Astrocyte (in vitro differentiated cells and primary cell): Measurements from ENCODE around the gene PCDHGB4. TPM values are rescaled to one million over a fixed set of nuclear protein-coding genes. Genes with fewer than 3 reads are reported as not detected.

Experiments
- DNase-seq: peaks from one replicate; pipeline ENCODE4 v3.0.0-alpha.2; 2010; ENCODE audit warnings: low read depth
- FAIRE-seq: peaks from 2 replicates; lab custom pipeline; 2011; peaks lifted over from hg19 to GRCh38; lab: Jason Lieb, UNC
- H2AFZ ChIP-seq: 2 replicates; pipeline ENCODE4 v1.6.0; 2012; ENCODE audit warnings: low read depth, low read length, inconsistent platforms
- H3K27ac ChIP-seq: 2 replicates; pipeline ENCODE4 v1.5.1; 2011; ENCODE audit warnings: low read depth, low read length, inconsistent platforms
- H3K27me3 ChIP-seq: 2 replicates; pipeline ENCODE4 v1.6.0; 2011; ENCODE audit warnings: low read length, inconsistent platforms; ENCODE audit not compliant: insufficient read depth
- H3K36me3 ChIP-seq: 2 replicates; pipeline ENCODE4 v1.5.1; 2011; ENCODE audit warnings: low read length, inconsistent platforms; ENCODE audit not compliant: insufficient read depth
- H3K4me1 ChIP-seq: 2 replicates; pipeline ENCODE4 v1.5.1; 2011; ENCODE audit warnings: low read length, inconsistent platforms; ENCODE audit not compliant: insufficient read depth
- H3K4me2 ChIP-seq: 2 replicates; pipeline ENCODE4 v1.6.0; 2012; ENCODE audit warnings: low read length, inconsistent platforms
- H3K4me3 ChIP-seq: 2 replicates; pipeline ENCODE4 v1.5.1; 2011; ENCODE audit warnings: low read depth, mild to moderate bottlenecking, low read length, inconsistent platforms; ENCODE audit not compliant: insufficient read depth
- H3K79me2 ChIP-seq: 2 replicates; pipeline ENCODE4 v1.6.0; 2012; ENCODE audit warnings: mild to moderate bottlenecking, low read length, inconsistent platforms; ENCODE audit not compliant: insufficient read depth
- H3K9ac ChIP-seq: 2 replicates; pipeline ENCODE4 v1.6.0; 2012; ENCODE audit warnings: mild to moderate bottlenecking, low read length, inconsistent platforms
- H3K9me3 ChIP-seq: 2 replicates; pipeline ENCODE4 v1.5.1; 2012; ENCODE audit warnings: low read depth, mild to moderate bottlenecking, low read length, inconsistent platforms; ENCODE audit not compliant: insufficient read depth
- H4K20me1 ChIP-seq: 2 replicates; pipeline ENCODE4 v1.6.0; 2012; ENCODE audit warnings: low read length, inconsistent platforms; ENCODE audit not compliant: insufficient read depth
- H3K27ac Mint-ChIP-seq: one replicate; pipeline ENCODE4 v1.8.0; 2021; ENCODE audit warnings: mild to moderate bottlenecking, mixed read lengths; ENCODE audit not compliant: unreplicated experiment
- H3K27me3 Mint-ChIP-seq: one replicate; pipeline ENCODE4 v1.8.0; 2021; ENCODE audit warnings: low read depth, mixed read lengths; ENCODE audit not compliant: unreplicated experiment
- H3K36me3 Mint-ChIP-seq: one replicate; pipeline ENCODE4 v1.8.0; 2021; ENCODE audit warnings: low read depth, mixed read lengths; ENCODE audit not compliant: unreplicated experiment
- H3K4me1 Mint-ChIP-seq: one replicate; pipeline ENCODE4 v1.8.0; 2021; ENCODE audit warnings: low read depth, mixed read lengths; ENCODE audit not compliant: unreplicated experiment
- H3K4me3 Mint-ChIP-seq: one replicate; pipeline ENCODE4 v1.8.0; 2021; ENCODE audit warnings: mild to moderate bottlenecking, moderate library complexity, mixed read lengths; ENCODE audit not compliant: unreplicated experiment
- H3K9me3 Mint-ChIP-seq: one replicate; pipeline ENCODE4 v1.8.0; 2021; ENCODE audit warnings: mild to moderate bottlenecking, mixed read lengths; ENCODE audit not compliant: unreplicated experiment
- EZH2 ChIP-seq: IDR thresholded peaks from 2 replicates; pipeline ENCODE4 v1.6.1; 2012; ENCODE audit warnings: mild to moderate bottlenecking, low read length, inconsistent platforms; ENCODE audit not compliant: insufficient read depth
- total RNA-seq: library from RNA; stranded (reverse); gene quantifications from 2 replicates; pipeline ENCODE4 v1.2.1, GENCODE V29; 2021
- TF ChIP-seq, protein P1 (sequence below): IDR thresholded peaks from 2 replicates; pipeline ENCODE4 v1.5.1; 2011; ENCODE audit warnings: low read depth, mild to moderate bottlenecking, inconsistent platforms, low read length, moderate library complexity; ENCODE audit not compliant: insufficient read depth

The PCDHGB4 gene
- total RNA-seq, 1 donor from 2014 or later = 13.6 TPM

DNA sequence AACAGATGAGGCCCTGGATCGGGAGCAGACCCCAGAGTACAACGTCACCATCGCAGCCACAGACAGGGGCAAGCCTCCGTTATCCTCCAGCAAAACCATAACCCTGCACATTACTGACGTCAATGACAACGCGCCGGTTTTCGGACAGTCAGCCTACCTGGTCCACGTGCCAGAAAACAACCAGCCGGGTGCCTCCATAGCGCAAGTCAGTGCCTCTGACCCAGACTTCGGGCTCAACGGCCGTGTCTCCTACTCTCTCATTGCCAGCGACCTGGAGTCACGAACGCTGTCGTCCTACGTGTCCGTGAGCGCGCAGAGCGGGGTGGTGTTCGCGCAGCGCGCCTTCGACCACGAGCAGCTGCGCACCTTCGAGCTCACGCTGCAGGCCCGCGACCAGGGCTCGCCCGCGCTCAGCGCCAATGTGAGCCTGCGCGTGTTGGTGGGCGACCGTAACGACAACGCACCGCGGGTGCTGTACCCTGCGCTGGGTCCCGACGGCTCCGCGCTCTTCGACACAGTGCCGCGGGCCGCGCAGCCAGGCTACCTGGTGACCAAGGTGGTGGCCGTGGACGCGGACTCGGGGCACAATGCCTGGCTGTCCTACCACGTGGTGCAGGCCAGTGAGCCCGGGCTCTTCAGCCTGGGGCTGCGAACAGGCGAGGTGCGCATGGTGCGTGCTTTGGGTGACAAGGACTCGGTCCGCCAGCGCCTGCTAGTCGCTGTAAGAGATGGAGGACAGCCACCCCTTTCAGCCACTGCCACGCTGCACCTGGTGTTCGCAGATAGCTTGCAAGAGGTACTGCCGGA, 31.8 kb downstream of the PCDHGB4 start:
- H3K27me3 Mint-ChIP-seq = no peaks in the 10 kb centered on the region
- H3K4me1 Mint-ChIP-seq = peaks cover 10% of the 10 kb centered on the region
- H3K79me2 ChIP-seq = peaks cover 8% of the 10 kb centered on the region
- no peak overlapping the region for H3K4me3 ChIP-seq
- H3K9me3 Mint-ChIP-seq = peaks cover 43% of the 10 kb centered on the region
- H3K9ac ChIP-seq = no peak overlapping the region
- FAIRE-seq (no peak), DNase-seq (no peak)
- peaks cover 51% of the 10 kb centered on the region for H3K9me3 ChIP-seq
- no peak for TF ChIP-seq EZH2
- TF ChIP-seq, protein P1, sequence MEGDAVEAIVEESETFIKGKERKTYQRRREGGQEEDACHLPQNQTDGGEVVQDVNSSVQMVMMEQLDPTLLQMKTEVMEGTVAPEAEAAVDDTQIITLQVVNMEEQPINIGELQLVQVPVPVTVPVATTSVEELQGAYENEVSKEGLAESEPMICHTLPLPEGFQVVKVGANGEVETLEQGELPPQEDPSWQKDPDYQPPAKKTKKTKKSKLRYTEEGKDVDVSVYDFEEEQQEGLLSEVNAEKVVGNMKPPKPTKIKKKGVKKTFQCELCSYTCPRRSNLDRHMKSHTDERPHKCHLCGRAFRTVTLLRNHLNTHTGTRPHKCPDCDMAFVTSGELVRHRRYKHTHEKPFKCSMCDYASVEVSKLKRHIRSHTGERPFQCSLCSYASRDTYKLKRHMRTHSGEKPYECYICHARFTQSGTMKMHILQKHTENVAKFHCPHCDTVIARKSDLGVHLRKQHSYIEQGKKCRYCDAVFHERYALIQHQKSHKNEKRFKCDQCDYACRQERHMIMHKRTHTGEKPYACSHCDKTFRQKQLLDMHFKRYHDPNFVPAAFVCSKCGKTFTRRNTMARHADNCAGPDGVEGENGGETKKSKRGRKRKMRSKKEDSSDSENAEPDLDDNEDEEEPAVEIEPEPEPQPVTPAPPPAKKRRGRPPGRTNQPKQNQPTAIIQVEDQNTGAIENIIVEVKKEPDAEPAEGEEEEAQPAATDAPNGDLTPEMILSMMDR = no peak
- no peaks in the 10 kb centered on the region for H3K36me3 ChIP-seq
- H3K27ac ChIP-seq = no peak overlapping the region
- H2AFZ ChIP-seq = no peak overlapping the region
- H3K27ac Mint-ChIP-seq = peak overlapping the region; percentile 20
- no peaks in the 10 kb centered on the region for H4K20me1 ChIP-seq
- H3K4me3 Mint-ChIP-seq = no peak overlapping the region
- peaks cover 58% of the 10 kb centered on the region for H3K36me3 Mint-ChIP-seq
- H3K4me2 ChIP-seq = no peak overlapping the region
- no peaks in the 10 kb centered on the region for H3K27me3 ChIP-seq
- no peaks in the 10 kb centered on the region for H3K4me1 ChIP-seq

DNA sequence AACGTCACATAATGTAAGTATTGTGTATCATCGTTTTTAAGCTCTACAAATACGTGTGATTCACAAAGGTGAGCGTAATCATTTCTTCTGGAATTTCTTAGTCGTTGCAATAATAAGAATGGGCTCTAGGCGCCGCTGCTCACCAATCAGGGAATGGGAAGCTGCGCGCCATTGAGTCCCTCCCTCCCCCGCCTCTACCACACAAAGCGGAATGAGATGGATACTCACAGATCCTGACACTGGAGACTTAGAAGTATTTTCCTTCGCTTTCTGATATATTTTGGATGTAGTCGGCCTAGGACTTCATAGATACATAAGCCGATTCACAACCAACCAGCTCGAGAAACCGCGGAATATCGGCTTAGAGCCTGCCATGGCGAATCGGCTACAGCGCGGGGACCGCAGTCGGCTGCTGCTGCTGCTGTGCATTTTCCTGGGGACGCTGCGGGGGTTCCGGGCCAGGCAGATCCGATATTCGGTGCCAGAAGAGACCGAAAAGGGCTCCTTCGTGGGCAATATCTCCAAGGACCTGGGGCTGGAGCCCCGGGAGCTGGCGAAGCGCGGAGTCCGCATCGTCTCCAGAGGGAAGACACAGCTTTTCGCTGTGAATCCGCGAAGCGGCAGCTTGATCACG, 33.5 kb downstream of the PCDHGB4 start, which contains the start of gene PCDHGA11:
TSS of gene PCDHGA11 (plus strand) at position 197 of the 634 bp plus-strand sequence. CDS start at position 374, 177 bp downstream.
- Mint-ChIP-seq H3K27me3 (no peaks in the 10 kb centered on the region), H3K4me3 (peak within 1 kb of the TSS; percentile 78), H3K4me1 (peaks cover 10% of the 10 kb centered on the region), H3K36me3 (peaks cover 56% of the 10 kb centered on the region), H3K9me3 (peaks cover 39% of the 10 kb centered on the region), H3K27ac (peak within 1 kb of the TSS; percentile 1)
- no peaks in the 10 kb centered on the region for H4K20me1 ChIP-seq
- no peak for TF ChIP-seq EZH2
- TF ChIP-seq, protein P1 = peak; percentile 61
- peaks cover 8% of the 10 kb centered on the region for H3K79me2 ChIP-seq
- H3K4me2 ChIP-seq = peak within 1 kb of the TSS; percentile 80
- no peaks in the 10 kb centered on the region for H3K36me3 ChIP-seq
- DNase-seq = peak; percentile 38
- no peaks in the 10 kb centered on the region for H3K27me3 ChIP-seq
- FAIRE-seq = no peak
- H3K9ac ChIP-seq = peak within 1 kb of the TSS; percentile 71
- H3K27ac ChIP-seq = peak within 1 kb of the TSS; percentile 34
- H3K4me3 ChIP-seq = peak within 1 kb of the TSS; percentile 56
- H2AFZ ChIP-seq = peak within 1 kb of the TSS; percentile 43
- H3K4me1 ChIP-seq = no peaks in the 10 kb centered on the region
- H3K9me3 ChIP-seq = peaks cover 51% of the 10 kb centered on the region
